Kasumi-1 (cell line): ENCODE results near the gene R3HDM2.
"Not testable (repeated sequence)": the region's sequence is repeated elsewhere in the genome, so short reads cannot be mapped to it uniquely, and the experiment has no call there.

ENCODE experiments used
- DNase-seq, 2 experiments: peaks; one replicate each; lab custom pipeline; 2025; lab: John Stamatoyannopoulos, UW

The R3HDM2 gene

DNA sequence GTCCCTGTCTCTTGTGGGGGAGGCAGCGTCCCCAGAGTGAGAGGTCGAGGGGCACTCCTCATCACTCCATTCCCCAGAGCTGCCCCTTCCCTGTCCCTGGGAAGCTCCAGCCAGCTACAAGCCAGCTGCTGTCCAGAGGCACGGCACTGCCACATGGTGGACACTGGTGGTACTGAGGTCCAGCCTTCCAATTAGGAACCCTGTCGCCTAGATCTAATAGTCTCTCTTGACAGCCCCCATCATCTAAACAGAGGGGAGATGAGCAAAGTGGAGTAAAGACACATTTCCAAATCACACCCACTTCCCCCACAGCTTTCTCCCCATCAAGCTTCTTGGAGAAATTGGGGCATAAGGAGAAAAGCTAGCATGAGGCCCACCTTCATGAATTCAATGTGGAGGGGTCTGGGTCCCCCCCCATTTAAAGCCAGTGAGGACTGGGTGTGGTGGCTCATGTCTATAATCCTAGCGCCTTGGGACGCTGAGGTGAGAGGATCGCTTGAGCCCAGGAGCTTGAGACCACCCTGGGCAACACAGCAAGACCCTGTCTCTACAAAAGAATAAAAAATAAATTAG lies 22.2 kb upstream of the R3HDM2 start:
- peak; percentile 42 to 49 for DNase-seq

DNA sequence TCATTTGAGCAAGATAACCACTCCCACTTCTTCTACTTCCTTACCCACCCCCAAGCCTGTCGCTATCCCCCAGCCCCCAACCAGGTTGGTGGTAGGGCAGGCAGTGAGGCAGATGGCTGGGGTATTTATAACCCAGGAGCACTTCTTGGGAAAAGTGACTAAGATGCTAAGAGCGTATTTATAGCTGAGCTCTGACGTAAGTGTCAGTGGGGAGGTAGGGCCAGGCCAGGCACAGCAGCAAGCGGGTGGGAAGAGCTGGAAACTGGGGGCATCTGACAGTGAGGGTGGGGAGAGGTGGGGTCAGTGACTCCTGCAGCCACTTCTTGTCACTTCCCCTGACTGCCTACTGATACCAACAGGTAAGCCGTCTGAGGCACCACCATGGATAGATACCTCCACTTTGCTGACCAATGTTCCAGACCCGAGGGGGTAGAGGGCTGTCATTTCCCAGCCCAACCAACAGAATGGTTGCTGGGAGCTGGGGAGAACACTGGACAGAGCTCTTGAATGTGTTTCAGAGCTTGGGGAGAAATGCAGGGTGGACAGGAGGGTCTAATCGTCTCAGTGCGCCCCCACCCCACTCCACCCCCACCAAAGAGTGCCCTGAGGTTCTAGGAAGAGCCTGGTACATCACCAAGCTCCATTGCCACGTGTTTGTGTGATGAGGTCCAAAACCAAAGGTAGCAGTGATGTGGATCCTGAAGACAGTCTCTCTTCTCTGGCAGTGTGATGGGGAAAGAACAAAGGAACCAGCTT lies 21.5 kb upstream of the R3HDM2 start:
- DNase-seq = no peak

DNA sequence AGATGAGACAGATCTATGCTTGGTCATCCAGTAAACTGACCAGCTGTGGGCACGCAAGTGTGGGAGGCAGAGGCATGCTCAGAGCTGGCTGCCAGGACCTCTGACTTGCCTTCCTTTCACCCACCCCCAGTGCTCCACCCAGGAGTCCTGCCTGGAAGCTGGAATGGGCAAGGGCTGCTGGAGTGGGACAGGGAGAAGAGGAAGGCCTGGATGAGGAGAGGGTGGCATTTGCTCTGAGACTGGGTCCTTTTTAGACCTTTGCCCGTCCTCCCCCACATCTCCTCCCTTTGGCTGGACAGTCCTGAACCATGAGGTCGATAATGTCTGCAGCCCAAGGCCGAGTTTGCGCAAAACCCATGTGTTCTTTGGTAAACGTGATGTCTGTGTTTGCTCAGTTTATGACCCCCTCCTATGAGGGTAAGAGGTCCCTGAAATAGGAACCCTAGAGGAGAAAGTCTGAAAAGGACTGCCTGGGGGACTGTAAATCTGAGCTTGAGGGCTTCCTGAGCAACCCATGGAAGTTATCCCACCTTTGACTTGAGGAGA lies 20.5 kb upstream of the R3HDM2 start:
- DNase-seq = no peak

GRCh38 chr12:57450057-57450456 lies 19.2 kb upstream of the R3HDM2 start:
- DNase-seq = no peak

- no peak for DNase-seq
These were observed 18.5 kb upstream of the R3HDM2 start for GRCh38 chr12:57449375-57449774.

GRCh38 chr12:57448669-57449068 lies 17.8 kb upstream of the R3HDM2 start:
- DNase-seq = no peak

GRCh38 chr12:57446292-57446960 lies 15.6 kb upstream of the R3HDM2 start:
- DNase-seq = no peak

DNA sequence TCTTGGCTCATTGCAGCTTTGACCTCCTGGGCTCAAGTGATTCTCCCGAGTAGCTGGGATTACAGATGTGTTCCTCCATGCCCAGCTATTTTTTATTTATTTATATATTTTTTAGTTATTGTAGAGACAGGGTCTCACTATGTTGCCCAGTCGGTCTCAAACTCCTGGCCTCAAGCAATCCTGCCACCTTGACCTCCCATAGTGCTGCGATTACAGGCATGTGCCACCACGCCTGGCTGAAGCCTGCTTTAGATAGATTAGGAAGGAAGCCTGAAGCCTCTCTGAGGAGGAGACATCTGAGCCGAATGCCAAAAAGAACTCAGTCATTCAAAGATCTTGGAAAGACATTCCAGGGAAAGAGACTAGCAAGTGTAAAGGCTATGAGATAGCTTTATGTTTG lies 13.9 kb upstream of the R3HDM2 start:
- no peak for DNase-seq

GRCh38 chr12:57444337-57444736 lies 13.5 kb upstream of the R3HDM2 start:
- not testable (repeated sequence) for DNase-seq

DNA sequence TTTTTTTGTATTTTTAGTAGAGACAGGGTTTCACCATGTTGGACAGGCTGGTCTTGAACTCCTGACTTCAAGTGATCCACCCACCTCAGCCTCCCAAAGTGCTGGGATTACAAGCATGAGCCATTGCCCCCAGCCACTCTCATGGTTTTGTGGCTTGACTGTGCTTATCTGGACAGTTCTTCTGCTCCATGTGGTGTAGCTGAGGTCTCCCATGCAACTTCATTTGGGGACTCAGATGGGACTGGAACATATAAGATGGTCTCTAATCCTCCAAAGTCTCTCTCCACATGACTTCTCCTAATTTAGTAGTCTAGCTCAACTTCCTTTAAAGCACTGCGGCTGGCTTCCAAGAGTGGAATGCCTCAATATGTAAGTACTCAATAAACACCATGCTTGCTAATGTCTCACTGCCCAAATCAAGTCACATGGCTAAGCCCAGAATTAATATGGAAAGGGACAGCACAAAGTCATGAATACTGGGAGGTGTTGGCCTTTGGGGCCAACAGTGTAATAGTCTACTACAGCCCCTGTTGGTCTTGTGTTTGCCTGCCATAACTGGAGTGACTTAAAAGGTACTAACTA lies 11.1 kb upstream of the R3HDM2 start:
- DNase-seq = no peak

GRCh38 chr12:57441393-57441792 lies 10.6 kb upstream of the R3HDM2 start:
- not testable (repeated sequence) for DNase-seq

- DNase-seq = no peak
These were observed 9.0 kb upstream of the R3HDM2 start for GRCh38 chr12:57439762-57440266.

DNA sequence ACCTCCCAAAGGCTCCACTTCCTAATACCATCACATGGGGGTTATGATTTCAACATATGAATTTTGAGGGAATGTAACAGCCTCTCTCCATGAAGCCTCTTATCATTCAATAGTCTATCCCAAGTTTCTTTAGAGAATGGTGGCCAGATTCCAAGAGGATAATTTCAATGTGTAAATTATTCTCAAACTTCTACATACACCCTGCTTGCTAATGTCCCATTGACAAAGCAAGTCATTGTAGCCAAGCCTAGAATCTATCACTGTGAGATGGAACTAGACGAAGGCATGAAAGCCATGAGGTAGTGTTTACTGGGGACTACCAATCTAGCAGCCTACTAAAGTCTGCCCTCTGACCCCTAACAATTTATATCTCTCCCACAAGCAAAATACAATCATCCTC lies 7.6 kb upstream of the R3HDM2 start:
- no peak for DNase-seq

GRCh38 chr12:57435293-57435692 lies 4.5 kb upstream of the R3HDM2 start:
- peak; percentile 69 to 74 for DNase-seq

- DNase-seq = no peak
These were observed 3.8 kb upstream of the R3HDM2 start, which contains the start of gene INHBC for GRCh38 chr12:57434517-57435223. INHBC (plus strand) TSS chr12:57434784; CDS start chr12:57434887, 103 bp downstream.

GRCh38 chr12:57433370-57433769 lies 2.5 kb upstream of the R3HDM2 start:
- DNase-seq = no peak

- no peak for DNase-seq
These were observed 878 bp upstream of the R3HDM2 start for GRCh38 chr12:57431654-57432188.

DNA sequence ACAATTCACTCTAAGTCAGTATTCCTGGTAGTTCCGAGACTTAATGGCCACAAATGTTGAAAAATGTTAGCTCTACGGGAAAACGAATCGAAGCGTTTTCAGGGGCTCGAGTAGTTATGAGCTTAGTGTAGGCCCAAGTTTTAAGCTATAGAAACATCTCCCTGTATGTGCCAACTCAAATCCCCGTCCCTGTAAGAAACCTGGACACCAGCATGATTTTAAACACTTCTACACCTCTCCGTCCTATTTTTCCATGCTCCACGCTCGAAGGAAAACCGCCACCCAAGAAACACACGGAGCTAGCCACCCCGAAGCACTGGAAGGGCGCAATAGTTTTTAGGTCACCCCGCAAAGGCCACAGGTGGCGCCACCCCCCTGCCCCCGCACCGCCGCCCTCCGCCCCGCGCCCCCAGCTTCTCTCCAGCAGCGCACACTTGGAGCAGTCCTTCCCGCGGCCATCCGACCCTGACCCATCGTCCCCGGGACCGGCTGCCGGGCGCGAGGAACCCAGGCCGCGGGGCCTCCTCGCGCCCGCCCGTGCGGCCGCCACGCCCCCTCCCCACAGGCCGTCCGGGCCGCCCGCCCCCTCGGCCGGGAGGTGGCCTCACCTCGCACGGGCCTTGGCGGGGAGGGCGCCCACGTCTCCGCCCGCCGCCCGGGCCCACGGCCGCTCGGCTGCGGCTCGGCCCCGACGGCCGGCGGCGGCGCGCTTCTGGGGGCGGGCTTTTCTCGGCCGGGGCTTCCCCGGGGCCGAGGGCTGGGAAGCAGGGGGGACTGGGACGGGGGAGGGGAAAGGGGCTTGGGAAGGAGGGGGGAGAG lies 522 bp downstream of the R3HDM2 start:
- peak; percentile 37 to 47 for DNase-seq

- peak in 1 of 2 experiments; percentile 41 for DNase-seq
These were observed 1.3 kb downstream of the R3HDM2 start for GRCh38 chr12:57429473-57430111.

DNA sequence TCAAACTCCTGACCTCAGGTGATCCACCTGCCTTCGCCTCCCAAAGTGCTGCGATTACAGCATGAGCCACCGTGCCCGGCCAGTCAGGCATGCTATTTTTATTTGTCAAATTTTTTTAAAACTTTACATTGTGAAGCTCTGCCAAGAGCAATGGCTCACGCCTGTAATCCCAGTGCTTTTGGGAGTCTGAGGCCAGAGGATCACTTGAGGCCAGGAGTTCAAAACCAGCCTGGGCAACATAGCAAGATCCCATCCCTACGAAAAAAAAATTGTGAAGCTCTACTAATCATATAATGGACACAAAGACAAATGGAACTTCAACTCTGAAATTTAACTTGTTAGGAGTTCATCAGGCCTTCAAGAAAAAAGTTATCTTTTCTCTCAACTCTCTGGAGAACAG lies 1.9 kb downstream of the R3HDM2 start:
- no peak for DNase-seq
